ENCODE data around the gene WNT7A.

Gene WNT7A

GRCh38 chr3:13829311-13829710, 50.6 kb downstream of the WNT7A start:
- no peak for DNase-seq (ENCODE audit: low read depth in 1 of 2, low spot score in 1 of 2)

- DNase-seq (ENCODE audit: low read depth in 1 of 2, low spot score in 1 of 2), result no peak
Measured at GRCh38 chr3:13828501-13829265, 51.2 kb downstream of the WNT7A start.

- no peak for DNase-seq (ENCODE audit: low read depth in 1 of 2, low spot score in 1 of 2)
Measured at GRCh38 chr3:13827699-13828098, 52.2 kb downstream of the WNT7A start.

- DNase-seq (ENCODE audit: low read depth in 1 of 2, low spot score in 1 of 2), result no peak
Measured at GRCh38 chr3:13827256-13827655, 52.6 kb downstream of the WNT7A start.

- no peak for DNase-seq (ENCODE audit: low read depth in 1 of 2, low spot score in 1 of 2)
Measured at GRCh38 chr3:13826672-13827071, 53.2 kb downstream of the WNT7A start.

GRCh38 chr3:13825821-13826220, 54.0 kb downstream of the WNT7A start:
- DNase-seq (ENCODE audit: low read depth in 1 of 2, low spot score in 1 of 2), result no peak

- no peak for DNase-seq (ENCODE audit: low read depth in 1 of 2, low spot score in 1 of 2)
Measured at GRCh38 chr3:13825311-13825579, 54.6 kb downstream of the WNT7A start.

GRCh38 chr3:13824521-13825310, 55.2 kb downstream of the WNT7A start:
- DNase-seq (ENCODE audit: low read depth in 1 of 2, low spot score in 1 of 2), result no peak

- no peak for DNase-seq (ENCODE audit: low read depth in 1 of 2, low spot score in 1 of 2)
Measured at GRCh38 chr3:13823692-13824091, 56.2 kb downstream of the WNT7A start.

- no peak for DNase-seq (ENCODE audit: low read depth in 1 of 2, low spot score in 1 of 2)
Measured at GRCh38 chr3:13822871-13823585, 56.8 kb downstream of the WNT7A start.

- no peak for DNase-seq (ENCODE audit: low read depth in 1 of 2, low spot score in 1 of 2)
Measured at GRCh38 chr3:13822042-13822441, 57.8 kb downstream of the WNT7A start.

- DNase-seq (ENCODE audit: low read depth in 1 of 2, low spot score in 1 of 2), result no peak
Measured at GRCh38 chr3:13821126-13821525, 58.7 kb downstream of the WNT7A start.

- DNase-seq (ENCODE audit: low read depth in 1 of 2, low spot score in 1 of 2), result no peak
Measured at GRCh38 chr3:13818919-13819318, 61.0 kb downstream of the WNT7A start.

GRCh38 chr3:13815088-13815683, 64.7 kb downstream of the WNT7A start:
- no peak for DNase-seq (ENCODE audit: low read depth in 1 of 2, low spot score in 1 of 2)

- DNase-seq (ENCODE audit: low read depth in 1 of 2, low spot score in 1 of 2), result no peak
Measured at GRCh38 chr3:13812034-13812471, 67.8 kb downstream of the WNT7A start.

GRCh38 chr3:13811614-13812013, 68.3 kb downstream of the WNT7A start:
- no peak for DNase-seq (ENCODE audit: low read depth in 1 of 2, low spot score in 1 of 2)

GRCh38 chr3:13808550-13808949, 71.3 kb downstream of the WNT7A start:
- no peak for DNase-seq (ENCODE audit: low read depth in 1 of 2, low spot score in 1 of 2)

- no peak for DNase-seq (ENCODE audit: low read depth in 1 of 2, low spot score in 1 of 2)
Measured at GRCh38 chr3:13801361-13802204, 78.3 kb downstream of the WNT7A start.

GRCh38 chr3:13800064-13800463, 79.8 kb downstream of the WNT7A start:
- no peak for DNase-seq (ENCODE audit: low read depth in 1 of 2, low spot score in 1 of 2)

- DNase-seq (ENCODE audit: low read depth in 1 of 2, low spot score in 1 of 2), result no peak
Measured at GRCh38 chr3:13798401-13798800, 81.5 kb downstream of the WNT7A start.

Measured in activated T-helper 1 cell treated with anti-CD3 and anti-CD28 coated beads, Interleukin-2, amount 50 U/mL, for 16 hours (primary cell).